PC-9 (cell line): ENCODE results near the gene PLCG2. TPM values are rescaled to one million over a fixed set of nuclear protein-coding genes. Genes with fewer than 3 reads are reported as not detected.
A peak's percentile ranks its signal among the peaks of the same experiment; 100 is the strongest.

Experiments
- BruUV-seq: library from RNA; stranded (reverse); fragments of 400-500 nt; replicated peaks from 2 replicates; lab custom pipeline; 2021; lab: Mats Ljungman, UMichigan
- CTCF ChIA-PET: fragments of 300-600 bp; sonication (Branson Sonifier 250); formaldehyde crosslinking; loops from one replicate; lab custom pipeline; 2022; ENCODE audit warnings: antibody characterized with exemption; lab: Charles Lee
- POLR2A ChIA-PET: fragments of 300-600 bp; sonication (Branson Sonifier 250); formaldehyde crosslinking; loops from one replicate; lab custom pipeline; 2022; ENCODE audit warnings: antibody characterized with exemption; ENCODE audit not compliant: unreplicated experiment; lab: Charles Lee
- DNase-seq, 2 experiments: peaks; one replicate each; pipeline versions ENCODE4 v3.0.0 to v3.0.0-alpha.2; 2015 to 2022; ENCODE audit warnings: mixed read lengths in 1 of 2
- H2AFZ ChIP-seq: fragments of 200-600 bp; sonication (generic); 2 replicates; pipeline ENCODE4 v1.8.1; 2017; ENCODE audit warnings: antibody characterized with exemption
- H3F3A ChIP-seq: fragments of 200-600 bp; sonication (generic); 2 replicates; pipeline ENCODE4 v1.8.1; 2017; ENCODE audit warnings: antibody characterized with exemption, mild to moderate bottlenecking, low read depth; ENCODE audit not compliant: insufficient read depth
- H3K27ac ChIP-seq: fragments of 200-600 bp; sonication (generic); 2 replicates; pipeline ENCODE4 v1.6.1; 2016; ENCODE audit warnings: mixed run types
- H3K27me3 ChIP-seq: fragments of 200-600 bp; sonication (generic); 2 replicates; pipeline ENCODE4 v1.6.1; 2016; ENCODE audit warnings: low read depth, mixed run types; ENCODE audit not compliant: insufficient read depth
- H3K36me3 ChIP-seq: fragments of 200-600 bp; sonication (generic); 2 replicates; pipeline ENCODE4 v1.6.1; 2016; ENCODE audit warnings: low read depth, mixed run types
- H3K4me1 ChIP-seq: fragments of 200-600 bp; sonication (generic); replicated peaks from 2 replicates; pipeline ENCODE4 v1.6.1; 2016; ENCODE audit warnings: mixed run types; ENCODE audit not compliant: insufficient read depth
- H3K4me2 ChIP-seq: fragments of 200-600 bp; sonication (generic); 2 replicates; pipeline ENCODE4 v1.6.1; 2017; ENCODE audit warnings: mixed run types
- H3K4me3 ChIP-seq: fragments of 200-600 bp; sonication (generic); 2 replicates; pipeline ENCODE4 v1.6.1; 2016; ENCODE audit warnings: mixed run types
- H3K79me2 ChIP-seq: fragments of 200-600 bp; sonication (generic); 2 replicates; pipeline ENCODE4 v1.6.1; 2017; ENCODE audit warnings: low read depth, mixed run types
- H3K9me2 ChIP-seq: fragments of 200-600 bp; sonication (generic); 2 replicates; pipeline ENCODE4 v1.8.1; 2017; ENCODE audit warnings: mild to moderate bottlenecking; ENCODE audit not compliant: insufficient read depth
- H3K9me3 ChIP-seq: fragments of 200-600 bp; sonication (generic); 2 replicates; pipeline ENCODE4 v1.8.1; 2016; ENCODE audit warnings: low read depth; ENCODE audit not compliant: insufficient read depth
- H4K20me1 ChIP-seq: fragments of 200-600 bp; sonication (generic); 2 replicates; pipeline ENCODE4 v1.8.1; 2017; ENCODE audit not compliant: insufficient read depth
- CTCF ChIP-seq: fragments of 200-600 bp; sonication (generic); conservative IDR thresholded peaks from 2 replicates; pipeline ENCODE4 v1.6.1; 2017; ENCODE audit warnings: mixed run types, antibody characterized with exemption, mild to moderate bottlenecking, moderate library complexity
- EZH2 ChIP-seq: fragments of 200-600 bp; sonication (generic); IDR thresholded peaks from 2 replicates; pipeline ENCODE4 v1.8.0; 2017; ENCODE audit warnings: antibody characterized with exemption, low read depth
- intact Hi-C: fragments of 100-400 bp; cut with micrococcal nuclease; formaldehyde crosslinking; loops from one replicate; pipeline ENCODE4 v1.10.0; 2022; ENCODE audit not compliant: unreplicated experiment
- total RNA-seq: library from RNA; stranded (reverse); gene quantifications from 2 replicates; pipeline ENCODE4 v1.2.3, GENCODE V29; 2021

PLCG2 gene
- total RNA-seq, 1 experiment from 2014 or later, result 10.8 TPM

- ChIA-PET POLR2A (interaction anchor here (0.6 kb wide), 1 partner anchor 255 kb away, joined by 3 read pairs; no protein-coding TSS in a partner anchor), CTCF (interaction anchor here (0.9 kb wide), 1 partner anchor 9 kb away, joined by 3 read pairs; no protein-coding TSS in a partner anchor)
- H3K4me3 ChIP-seq, result no peak overlapping the region
- TF ChIP-seq CTCF (no peak), EZH2 (no peak)
- H3F3A ChIP-seq, result peaks cover 7% of the 10 kb centered on the region; the same call in 1 of the 2 replicates
- BruUV-seq, result no TSS peak
- H3K27ac ChIP-seq, result peak overlapping the region; percentile 31
- H2AFZ ChIP-seq, result no peak overlapping the region
- no peaks in the 10 kb centered on the region for H3K27me3 ChIP-seq
- H3K36me3 ChIP-seq, result no peaks in the 10 kb centered on the region
- no peaks in the 10 kb centered on the region for H3K9me3 ChIP-seq
- H4K20me1 ChIP-seq, result no peaks in the 10 kb centered on the region
- no peaks in the 10 kb centered on the region for H3K79me2 ChIP-seq
- peak; percentile 60 to 82 for DNase-seq
- intact Hi-C loops, result no loop called here
- no peaks in the 10 kb centered on the region for H3K9me2 ChIP-seq
- H3K4me2 ChIP-seq, result peak overlapping the region; percentile 59
- H3K4me1 ChIP-seq, result peaks cover 21% of the 10 kb centered on the region
Measured at GRCh38 chr16:81987706-81988105, 208.6 kb downstream of the PLCG2 start.

- no peak overlapping the region for H3K4me2 ChIP-seq
- BruUV-seq, result no TSS peak
- no peak overlapping the region for H2AFZ ChIP-seq
- ChIA-PET CTCF (no interaction called here), POLR2A (no interaction called here)
- no peak for DNase-seq
- no peaks in the 10 kb centered on the region for H3K27me3 ChIP-seq
- H3K36me3 ChIP-seq, result no peaks in the 10 kb centered on the region
- no peak overlapping the region for H3K27ac ChIP-seq
- H3K9me2 ChIP-seq, result no peaks in the 10 kb centered on the region
- H4K20me1 ChIP-seq, result no peaks in the 10 kb centered on the region
- H3K79me2 ChIP-seq, result no peaks in the 10 kb centered on the region
- H3K9me3 ChIP-seq, result 0 out of 2 replicates have a peak, but pooled peaks cover 4% of the 10 kb centered on the region
- peaks cover 20% of the 10 kb centered on the region for H3K4me1 ChIP-seq
- TF ChIP-seq EZH2, result no peak
- no peak for TF ChIP-seq CTCF
- intact Hi-C loops, result no loop called here
- H3F3A ChIP-seq, result peaks cover 12% of the 10 kb centered on the region
- H3K4me3 ChIP-seq, result no peak overlapping the region
Measured at GRCh38 chr16:81992859-81993258, 213.8 kb downstream of the PLCG2 start.

DNA sequence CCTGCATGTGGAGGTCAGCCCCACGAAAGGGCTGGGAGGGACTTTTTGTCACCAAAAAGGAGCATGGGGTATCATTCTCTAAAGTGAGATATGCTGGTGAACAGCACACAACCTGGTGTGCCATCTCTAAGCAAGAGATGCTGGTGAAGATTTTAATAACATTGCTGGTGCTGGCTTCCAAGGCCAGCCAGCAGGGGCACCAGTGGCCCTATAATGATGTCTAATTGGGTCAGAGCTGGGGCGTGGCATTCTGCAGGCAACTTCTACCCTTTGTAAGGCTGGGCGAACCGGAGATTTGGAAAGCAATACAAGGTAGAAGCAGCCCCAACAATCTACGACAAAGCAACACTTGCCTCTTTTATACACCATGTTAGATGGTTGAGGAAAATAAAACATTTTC, 215.4 kb downstream of the PLCG2 start:
- H4K20me1 ChIP-seq, result no peaks in the 10 kb centered on the region
- BruUV-seq, result no TSS peak
- no peak overlapping the region for H3K4me3 ChIP-seq
- H3K9me2 ChIP-seq, result no peaks in the 10 kb centered on the region
- peaks cover 13% of the 10 kb centered on the region for H3K4me1 ChIP-seq
- H3F3A ChIP-seq, result peaks cover 9% of the 10 kb centered on the region; the same call in 1 of the 2 replicates
- CTCF ChIA-PET, result no interaction called here
- H3K79me2 ChIP-seq, result no peaks in the 10 kb centered on the region
- TF ChIP-seq EZH2 (no peak), CTCF (peak; percentile 46; the same call in 1 of the 2 replicates)
- POLR2A ChIA-PET, result no interaction called here
- H3K4me2 ChIP-seq, result no peak overlapping the region
- no peaks in the 10 kb centered on the region for H3K27me3 ChIP-seq
- DNase-seq, result no peak
- intact Hi-C loops, result no loop called here
- no peak overlapping the region for H2AFZ ChIP-seq
- H3K27ac ChIP-seq, result no peak overlapping the region
- H3K36me3 ChIP-seq, result no peaks in the 10 kb centered on the region
- H3K9me3 ChIP-seq, result 0 out of 2 replicates have a peak, but pooled peaks cover 4% of the 10 kb centered on the region
